ENCODE data around the gene NPTN.

NPTN gene

GRCh38 chr15:73596174-73596573 lies 37.0 kb downstream of the NPTN start:
- Histone ChIP-seq H3K4me1 (peaks cover 4% of the 10 kb centered on the region), H3K36me3 (ENCODE audit: control insufficient read depth, insufficient read depth, low read length) (no peaks in the 10 kb centered on the region), H3K4me2 (ENCODE audit: low read length) (no peak overlapping the region), H2AFZ (no peak overlapping the region), H3K9ac (no peak overlapping the region), H3K9me3 (ENCODE audit: control insufficient read depth, low read length) (no peaks in the 10 kb centered on the region), H3K27ac (no peak overlapping the region), H3K27me3 (ENCODE audit: control insufficient read depth, insufficient read depth, low read length) (no peaks in the 10 kb centered on the region), H3K4me3 (ENCODE audit: low read depth, low read length) (no peak overlapping the region), H3K79me2 (peaks cover 9% of the 10 kb centered on the region)
- no peak for TF ChIP-seq CTCF (IDR thresholded peaks at IDR 0.05)

GRCh38 chr15:73594109-73594508 lies 39.1 kb downstream of the NPTN start:
- no peak for TF ChIP-seq CTCF (IDR thresholded peaks at IDR 0.05)
- Histone ChIP-seq H3K4me2 (ENCODE audit: low read length) (no peak overlapping the region), H2AFZ (no peak overlapping the region), H3K36me3 (ENCODE audit: control insufficient read depth, insufficient read depth, low read length) (no peaks in the 10 kb centered on the region), H3K27me3 (ENCODE audit: control insufficient read depth, insufficient read depth, low read length) (no peaks in the 10 kb centered on the region), H3K9me3 (ENCODE audit: control insufficient read depth, low read length) (no peaks in the 10 kb centered on the region), H3K4me3 (ENCODE audit: low read depth, low read length) (no peak overlapping the region), H3K9ac (no peak overlapping the region), H3K27ac (no peak overlapping the region), H3K4me1 (peaks cover 4% of the 10 kb centered on the region), H3K79me2 (peaks cover 8% of the 10 kb centered on the region)

- Histone ChIP-seq H2AFZ (no peak overlapping the region), H3K9me3 (ENCODE audit: control insufficient read depth, low read length) (no peaks in the 10 kb centered on the region), H3K4me3 (ENCODE audit: low read depth, low read length) (no peak overlapping the region), H3K27ac (no peak overlapping the region), H3K79me2 (peaks cover 4% of the 10 kb centered on the region), H3K9ac (no peak overlapping the region), H3K36me3 (ENCODE audit: control insufficient read depth, insufficient read depth, low read length) (no peaks in the 10 kb centered on the region), H3K4me1 (peaks cover 4% of the 10 kb centered on the region), H3K4me2 (ENCODE audit: low read length) (no peak overlapping the region), H3K27me3 (ENCODE audit: control insufficient read depth, insufficient read depth, low read length) (no peaks in the 10 kb centered on the region)
- no peak for TF ChIP-seq CTCF (IDR thresholded peaks at IDR 0.05)
Measured at GRCh38 chr15:73593304-73594074, 39.7 kb downstream of the NPTN start.

- Histone ChIP-seq H3K27ac (no peak overlapping the region), H3K4me1 (no peaks in the 10 kb centered on the region), H3K36me3 (ENCODE audit: control insufficient read depth, insufficient read depth, low read length) (no peaks in the 10 kb centered on the region), H3K27me3 (ENCODE audit: control insufficient read depth, insufficient read depth, low read length) (no peaks in the 10 kb centered on the region), H3K4me2 (ENCODE audit: low read length) (no peak overlapping the region), H3K9me3 (ENCODE audit: control insufficient read depth, low read length) (no peaks in the 10 kb centered on the region), H3K79me2 (no peaks in the 10 kb centered on the region), H3K4me3 (ENCODE audit: low read depth, low read length) (no peak overlapping the region), H2AFZ (no peak overlapping the region), H3K9ac (no peak overlapping the region)
- no peak for TF ChIP-seq CTCF (IDR thresholded peaks at IDR 0.05)
Measured at GRCh38 chr15:73590263-73590662, 42.9 kb downstream of the NPTN start.

- TF ChIP-seq CTCF (IDR thresholded peaks at IDR 0.05): no peak
Measured at GRCh38 chr15:73589766-73590165, 43.4 kb downstream of the NPTN start.

More at GRCh38 chr15:73589766-73590165, 43.4 kb downstream of the NPTN start:
- Histone ChIP-seq H3K9me3 (ENCODE audit: control insufficient read depth, low read length) (no peaks in the 10 kb centered on the region), H3K4me3 (ENCODE audit: low read depth, low read length) (no peak overlapping the region), H3K36me3 (ENCODE audit: control insufficient read depth, insufficient read depth, low read length) (no peaks in the 10 kb centered on the region), H2AFZ (no peak overlapping the region), H3K79me2 (no peaks in the 10 kb centered on the region), H3K4me1 (no peaks in the 10 kb centered on the region), H3K27ac (no peak overlapping the region), H3K9ac (no peak overlapping the region), H3K27me3 (ENCODE audit: control insufficient read depth, insufficient read depth, low read length) (no peaks in the 10 kb centered on the region), H3K4me2 (ENCODE audit: low read length) (no peak overlapping the region)
